Measurements from ENCODE around the gene MCAM. TPM values are rescaled to one million over a fixed set of nuclear protein-coding genes. Genes with fewer than 3 reads are reported as not detected.

MCAM gene
- total RNA-seq, 1 experiment from 2014 or later: 180 TPM

DNA sequence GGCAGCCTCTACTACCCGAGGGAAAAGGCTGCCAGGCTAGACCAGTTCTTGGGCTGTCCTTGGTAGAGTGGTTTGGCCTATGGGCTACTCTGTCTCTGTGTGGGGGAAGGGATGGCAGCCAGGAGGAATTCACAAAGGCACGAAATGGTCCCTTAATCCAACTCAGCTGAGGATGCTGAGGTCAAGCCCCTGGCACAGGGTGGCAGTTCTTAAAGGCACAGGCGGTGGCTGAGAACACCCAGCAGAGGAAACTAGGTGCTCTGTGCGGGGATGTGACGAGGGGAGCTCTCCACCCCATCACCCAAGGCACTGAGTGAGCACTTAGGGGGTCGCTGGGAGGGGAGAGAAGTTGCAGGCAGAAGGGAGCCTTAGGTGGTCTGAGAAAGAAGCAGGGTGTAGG, 29.7 kb upstream of the MCAM start, which contains the start of gene MFRP:
TSS of gene MFRP (minus strand) at position 101 of the 400 bp plus-strand sequence. CDS start 192 bp downstream, outside the sequence.
- DNase-seq (ENCODE audit: low read depth): no peak

DNA sequence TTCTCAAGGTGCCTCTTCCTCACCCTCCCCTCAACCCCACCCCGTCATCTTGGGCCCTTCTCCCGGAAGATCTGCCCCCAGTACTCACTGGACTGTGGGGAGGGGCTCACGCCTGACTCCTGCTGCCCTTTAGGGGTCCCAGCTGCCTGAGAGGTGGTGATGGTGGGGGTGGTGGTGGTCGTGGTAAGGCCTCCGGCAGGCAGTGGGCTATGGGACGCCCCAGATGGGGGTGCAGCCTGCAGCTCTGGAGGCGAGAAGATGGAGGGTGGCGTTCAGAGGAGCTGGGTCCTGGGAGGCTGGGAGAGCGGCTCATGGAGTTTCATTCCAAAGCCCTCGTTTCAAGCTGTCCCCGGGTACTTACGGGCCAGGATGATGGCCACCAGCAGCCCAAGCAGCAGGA, 28.8 kb upstream of the MCAM start:
- DNase-seq (ENCODE audit: low read depth): no peak

DNA sequence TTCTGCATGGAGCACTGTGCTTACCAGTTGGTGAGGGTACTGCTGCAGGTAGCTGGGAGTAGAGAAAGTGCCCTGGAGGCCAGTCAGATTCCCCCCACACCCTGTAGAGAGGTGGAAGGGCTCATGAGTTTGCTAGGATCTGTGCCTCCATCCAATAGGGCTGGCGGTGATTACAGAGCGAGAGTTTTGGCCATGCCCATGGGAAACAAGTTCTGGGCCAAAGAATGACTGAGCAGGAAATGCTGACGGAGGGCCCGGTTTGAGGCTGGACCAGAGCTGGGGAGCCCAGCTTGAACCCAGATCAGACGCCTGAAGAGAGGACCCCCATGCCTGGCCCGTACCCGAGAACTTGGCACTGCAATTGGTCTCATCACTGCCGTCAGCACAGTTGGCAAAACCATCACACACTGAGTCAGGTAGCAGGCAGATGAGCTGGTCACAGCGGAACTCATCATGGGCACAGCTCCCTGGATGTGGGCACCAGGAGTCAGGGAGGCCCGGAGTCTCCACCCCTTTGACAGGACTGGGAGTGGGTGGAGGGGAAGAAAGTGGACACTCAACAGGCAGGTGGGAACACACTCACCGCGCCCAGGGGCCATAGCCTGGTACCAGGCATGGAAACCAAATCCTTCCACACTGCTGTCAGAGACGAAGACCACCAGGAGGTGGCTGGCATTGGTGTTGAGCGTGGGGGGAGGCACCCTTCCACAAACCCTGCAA, 27.5 kb upstream of the MCAM start:
- DNase-seq (ENCODE audit: low read depth): no peak

DNA sequence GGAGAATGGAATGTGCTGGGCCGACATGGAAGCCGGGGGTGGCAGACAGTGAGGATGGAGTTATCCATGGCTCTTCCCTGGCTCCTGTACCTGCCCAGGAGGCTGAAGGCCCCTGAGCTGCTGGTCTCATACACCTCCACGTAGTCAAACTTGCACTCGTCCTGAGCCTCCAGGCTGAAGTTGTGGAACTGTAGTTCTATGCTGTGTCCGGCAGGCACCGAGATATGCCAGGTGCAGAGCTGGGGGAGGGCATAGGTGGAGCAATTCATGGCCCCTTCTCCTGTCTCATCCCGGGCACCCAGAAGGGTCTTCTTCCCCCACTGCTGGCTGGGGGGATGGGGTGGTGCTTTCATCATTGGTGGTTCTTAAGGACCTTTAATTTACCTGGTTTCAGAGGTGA, 26.8 kb upstream of the MCAM start:
- no peak for DNase-seq (ENCODE audit: low read depth)

DNA sequence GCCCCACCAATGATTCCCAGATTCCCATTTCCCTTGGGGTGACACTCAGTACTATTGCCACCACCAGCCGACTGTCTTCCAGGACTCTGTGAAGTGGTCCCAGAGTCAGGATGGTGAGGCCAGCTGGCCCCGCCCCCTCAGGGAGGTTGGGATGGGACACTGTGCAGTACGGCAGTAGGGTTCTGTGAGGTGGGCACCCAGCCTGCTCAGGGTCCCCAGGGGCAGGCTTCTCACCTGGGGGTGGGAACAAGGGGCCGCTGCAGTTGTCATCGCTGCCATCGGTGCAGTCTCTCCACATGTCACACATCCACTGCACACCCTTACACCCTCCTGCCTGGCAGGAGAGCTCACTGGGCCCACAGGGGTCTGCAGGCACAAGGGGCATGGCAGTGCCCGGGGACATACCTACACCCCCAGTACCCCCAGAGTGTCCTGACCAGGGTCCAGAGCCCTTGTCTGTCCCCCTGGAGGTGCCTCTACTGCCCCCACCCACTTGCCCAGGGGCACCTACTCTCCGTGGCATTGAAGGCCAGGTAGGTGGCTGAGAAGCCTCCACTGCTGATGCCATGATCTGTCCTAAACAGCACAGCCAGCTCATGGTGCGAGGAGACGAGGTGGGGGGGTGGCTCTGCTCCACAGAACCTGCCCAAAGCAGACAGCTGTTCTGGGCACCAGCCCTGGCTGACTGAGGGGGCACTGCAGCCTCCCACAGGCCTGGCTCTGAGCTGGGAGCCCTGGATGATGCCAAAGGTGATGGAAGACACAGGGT, 25.6 kb upstream of the MCAM start:
- no peak for DNase-seq (ENCODE audit: low read depth)

GRCh38 chr11:119342023-119342300, 25.0 kb upstream of the MCAM start:
- DNase-seq (ENCODE audit: low read depth): no peak

DNA sequence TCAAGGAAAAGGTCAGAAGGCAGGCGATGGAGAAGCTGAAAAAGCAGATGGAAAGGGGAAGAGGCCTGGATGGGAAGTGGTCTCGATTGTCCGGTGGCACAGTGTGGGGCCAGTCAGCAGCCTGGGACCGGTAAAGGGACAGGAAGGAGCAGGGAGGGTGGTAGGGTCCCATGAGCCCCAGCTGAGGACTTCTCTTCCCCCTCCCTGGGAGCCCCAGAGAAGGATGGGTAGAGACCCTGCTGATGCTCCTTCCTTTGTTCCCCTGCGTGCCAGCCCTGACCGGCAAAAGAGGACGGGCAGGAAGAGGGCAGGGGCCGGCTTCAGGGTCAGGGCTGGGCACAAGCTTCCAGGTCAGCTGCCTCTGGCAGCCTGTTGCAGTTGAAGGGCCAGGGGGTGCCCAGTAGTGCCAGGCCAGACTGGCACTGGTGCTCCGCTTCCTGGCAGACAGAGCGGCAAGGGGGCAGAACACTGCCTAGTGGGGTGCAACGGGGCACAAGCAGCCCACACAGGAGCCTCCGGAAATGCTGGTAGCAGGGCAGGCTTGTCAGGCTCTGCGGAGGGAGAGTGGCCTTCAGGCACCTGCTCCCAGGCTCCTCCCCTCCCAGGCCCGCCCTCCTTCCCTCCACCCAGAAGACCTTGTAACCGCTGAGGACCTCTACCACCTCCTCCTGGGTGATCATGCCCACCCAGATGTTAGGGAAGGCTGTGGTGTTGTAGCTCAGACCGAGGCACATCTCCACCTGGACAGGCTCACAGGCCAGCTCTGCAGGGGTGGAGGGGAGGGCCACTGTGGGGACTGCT, 24.5 kb upstream of the MCAM start:
- DNase-seq (ENCODE audit: low read depth): no peak

- peak; percentile 57 for DNase-seq (ENCODE audit: low read depth)
Observed at GRCh38 chr11:119340335-119341221, 23.6 kb upstream of the MCAM start, which contains the start of gene C1QTNF5. Gene C1QTNF5 (minus strand): TSS chr11:119340883. CDS start chr11:119340397, 486 bp downstream.

GRCh38 chr11:119339589-119340334, 22.8 kb upstream of the MCAM start:
- peak; percentile 64 for DNase-seq (ENCODE audit: low read depth)

GRCh38 chr11:119338965-119339588, 22.1 kb upstream of the MCAM start:
- peak; percentile 38 for DNase-seq (ENCODE audit: low read depth)

GRCh38 chr11:119338318-119338890, 21.5 kb upstream of the MCAM start:
- peak; percentile 74 for DNase-seq (ENCODE audit: low read depth)

- DNase-seq (ENCODE audit: low read depth): peak; percentile 66
Observed at GRCh38 chr11:119337581-119338317, 20.8 kb upstream of the MCAM start.

- no peak for DNase-seq (ENCODE audit: low read depth)
Observed at GRCh38 chr11:119336744-119337469, 20.0 kb upstream of the MCAM start.

DNA sequence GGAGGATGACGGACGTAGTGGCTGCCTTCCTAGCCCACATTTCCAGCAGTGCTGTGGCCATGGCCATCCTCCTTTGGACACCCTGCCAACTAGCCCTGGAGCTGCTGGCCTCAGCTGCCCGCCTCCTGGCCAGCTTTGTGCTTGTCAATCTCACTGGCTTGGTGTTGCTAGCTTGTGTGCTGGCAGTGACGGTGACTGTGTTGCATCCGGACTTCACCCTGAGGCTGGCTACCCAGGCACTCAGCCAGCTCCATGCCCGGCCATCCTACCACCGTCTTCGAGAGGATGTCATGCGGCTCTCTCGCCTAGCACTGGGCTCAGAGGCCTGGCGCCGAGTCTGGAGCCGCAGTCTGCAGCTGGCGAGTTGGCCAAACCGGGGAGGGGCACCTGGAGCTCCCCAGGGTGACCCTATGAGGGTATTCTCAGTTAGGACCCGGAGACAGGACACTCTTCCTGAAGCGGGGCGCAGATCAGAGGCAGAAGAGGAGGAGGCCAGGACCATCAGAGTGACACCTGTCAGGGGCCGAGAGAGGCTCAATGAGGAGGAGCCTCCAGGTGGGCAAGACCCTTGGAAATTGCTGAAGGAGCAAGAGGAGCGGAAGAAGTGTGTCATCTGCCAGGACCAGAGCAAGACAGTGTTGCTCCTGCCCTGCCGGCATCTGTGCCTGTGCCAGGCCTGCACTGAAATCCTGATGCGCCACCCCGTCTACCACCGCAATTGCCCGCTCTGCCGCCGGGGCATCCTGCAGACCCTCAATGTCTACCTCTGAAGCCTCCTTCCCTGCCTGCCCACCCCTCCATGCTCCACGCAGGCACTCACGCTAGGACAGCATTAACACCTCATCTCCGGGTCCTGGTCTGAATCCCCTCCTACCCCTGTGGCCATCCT, 19.0 kb upstream of the MCAM start:
- DNase-seq (ENCODE audit: low read depth): no peak

DNA sequence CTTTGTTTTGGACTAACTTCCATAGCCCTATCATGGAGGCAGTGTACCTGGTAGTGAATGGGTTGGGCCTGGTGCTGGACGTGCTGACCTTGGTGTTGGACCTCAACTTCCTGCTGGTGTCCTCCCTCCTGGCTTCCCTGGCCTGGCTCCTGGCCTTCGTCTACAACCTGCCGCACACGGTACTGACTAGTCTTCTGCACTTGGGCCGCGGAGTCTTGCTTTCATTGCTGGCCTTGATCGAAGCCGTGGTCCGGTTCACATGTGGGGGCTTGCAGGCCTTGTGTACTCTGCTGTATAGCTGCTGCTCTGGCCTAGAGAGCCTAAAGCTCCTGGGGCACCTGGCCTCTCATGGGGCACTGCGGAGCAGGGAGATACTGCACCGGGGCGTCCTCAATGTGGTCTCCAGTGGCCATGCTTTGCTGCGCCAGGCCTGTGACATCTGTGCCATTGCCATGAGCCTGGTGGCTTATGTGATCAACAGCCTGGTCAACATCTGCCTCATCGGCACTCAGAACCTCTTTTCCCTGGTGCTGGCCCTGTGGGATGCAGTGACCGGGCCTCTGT, 18.2 kb upstream of the MCAM start:
- DNase-seq (ENCODE audit: low read depth): no peak

DNA sequence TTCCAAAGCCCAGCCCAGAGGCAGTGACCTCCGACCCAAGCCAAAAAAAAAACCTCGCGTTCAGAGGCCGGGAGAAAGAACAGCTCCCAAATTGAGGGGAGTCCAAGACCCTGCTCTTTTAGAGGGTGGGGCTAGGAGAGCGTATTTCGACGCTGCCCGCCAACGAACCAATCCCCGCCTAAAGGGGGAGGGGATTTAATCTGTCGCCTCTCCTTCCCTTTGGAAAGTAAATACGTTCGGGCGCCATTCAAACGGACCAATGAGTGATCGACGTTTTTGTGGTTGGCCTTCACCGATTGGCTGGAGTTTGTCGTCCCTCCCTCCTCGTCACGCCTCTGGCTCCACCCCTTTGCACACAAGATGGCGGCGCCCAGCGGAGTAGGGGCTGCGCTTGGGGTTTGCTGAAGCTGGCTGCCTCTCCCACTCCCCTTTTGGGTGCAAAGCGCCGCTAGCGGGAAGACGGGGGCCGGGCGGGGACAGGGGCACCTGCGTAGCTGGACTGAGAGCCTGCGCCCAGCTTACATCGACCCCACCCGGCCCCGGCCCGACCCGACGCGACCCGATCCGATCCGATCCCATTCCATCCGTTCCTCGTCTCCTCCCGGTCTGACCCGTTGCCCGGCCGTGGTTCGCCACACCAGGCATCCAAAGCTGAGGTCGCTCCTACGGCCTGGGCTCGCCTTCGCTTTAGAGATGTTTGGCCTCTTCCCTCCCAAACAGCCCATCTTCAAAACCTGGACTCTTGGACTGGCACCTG, 17.4 kb upstream of the MCAM start, which contains the start of gene RNF26:
TSS of gene RNF26 (plus strand) at position 354 of the 757 bp plus-strand sequence. CDS start 596 bp downstream, outside the sequence.
- peak; percentile 96 for DNase-seq (ENCODE audit: low read depth)
